H9 (cell line): ENCODE measurements around the gene SH3TC1. TPM values are rescaled to one million over a fixed set of nuclear protein-coding genes. Genes with fewer than 3 reads are reported as not detected.

Experiments
- DNase-seq: peaks from one replicate; pipeline ENCODE4 v3.0.0-alpha.2; 2017
- H2AFZ ChIP-seq: one replicate; pipeline ENCODE4 v1.6.1; 2013; ENCODE audit warnings: mild to moderate bottlenecking, low read length, control low read depth, moderate library complexity
- H2AK5ac ChIP-seq: 2 replicates; pipeline ENCODE4 v1.6.1; 2013; ENCODE audit warnings: low read length, control low read depth, mixed read lengths; ENCODE audit not compliant: insufficient read length
- H2BK120ac ChIP-seq: one replicate; pipeline ENCODE4 v1.6.1; 2013; ENCODE audit warnings: low read depth, mild to moderate bottlenecking, low read length, control low read depth, inconsistent platforms; ENCODE audit not compliant: poor library complexity, severe bottlenecking
- H2BK12ac ChIP-seq: 2 replicates; pipeline ENCODE4 v1.6.1; 2013; ENCODE audit warnings: low read length, control low read depth, mixed read lengths, low read depth; ENCODE audit not compliant: insufficient read length
- H2BK15ac ChIP-seq: 2 replicates; pipeline ENCODE4 v1.6.1; 2013; ENCODE audit warnings: low read depth, low read length, control low read depth
- H2BK20ac ChIP-seq: one replicate; pipeline ENCODE4 v1.6.1; 2013; ENCODE audit warnings: low read depth, mild to moderate bottlenecking, low read length, control low read depth, inconsistent platforms; ENCODE audit not compliant: poor library complexity, severe bottlenecking
- H2BK5ac ChIP-seq: 2 replicates; pipeline ENCODE4 v1.6.1; 2013; ENCODE audit warnings: low read length, control low read depth, mixed read lengths; ENCODE audit not compliant: insufficient read length
- H3K14ac ChIP-seq: 2 replicates; pipeline ENCODE4 v1.6.1; 2013; ENCODE audit warnings: low read length, control low read depth; ENCODE audit not compliant: insufficient read depth
- H3K18ac ChIP-seq: 2 replicates; pipeline ENCODE4 v1.6.1; 2013; ENCODE audit warnings: low read depth, mild to moderate bottlenecking, mixed read lengths, low read length, control low read depth; ENCODE audit not compliant: insufficient read length
- H3K23ac ChIP-seq: 2 replicates; pipeline ENCODE4 v1.6.1; 2013; ENCODE audit warnings: low read length, control low read depth, mixed read lengths, low read depth; ENCODE audit not compliant: insufficient read length
- H3K23me2 ChIP-seq: 2 replicates; pipeline ENCODE4 v1.6.1; 2013; ENCODE audit warnings: low read depth, mild to moderate bottlenecking, mixed read lengths, low read length, control low read depth; ENCODE audit not compliant: insufficient read length, poor library complexity, severe bottlenecking
- H3K27ac ChIP-seq: 2 replicates; pipeline ENCODE4 v1.5.1; 2013; ENCODE audit warnings: low read length, control low read depth, mixed read lengths, low read depth; ENCODE audit not compliant: insufficient read length
- H3K27me3 ChIP-seq: 2 replicates; pipeline ENCODE4 v1.6.1; 2013; ENCODE audit warnings: low read length, control low read depth, inconsistent platforms; ENCODE audit not compliant: insufficient read depth
- H3K4ac ChIP-seq: 2 replicates; pipeline ENCODE4 v1.6.1; 2013; ENCODE audit warnings: low read depth, mild to moderate bottlenecking, control low read depth, inconsistent platforms, low read length, moderate library complexity
- H3K4me1 ChIP-seq: 2 replicates; pipeline ENCODE4 v1.6.1; 2013; ENCODE audit warnings: low read length, control low read depth, inconsistent platforms; ENCODE audit not compliant: insufficient read depth
- H3K4me2 ChIP-seq: 2 replicates; pipeline ENCODE4 v1.6.1; 2013; ENCODE audit warnings: low read length, control low read depth, mixed read lengths; ENCODE audit not compliant: insufficient read length, insufficient read depth
- H3K56ac ChIP-seq: 2 replicates; pipeline ENCODE4 v1.6.1; 2013; ENCODE audit warnings: low read depth, mild to moderate bottlenecking, mixed read lengths, low read length, control low read depth; ENCODE audit not compliant: insufficient read length
- H3K79me1 ChIP-seq: 2 replicates; pipeline ENCODE4 v1.6.1; 2013; ENCODE audit warnings: low read depth, mild to moderate bottlenecking, moderate library complexity, low read length, control low read depth, inconsistent platforms; ENCODE audit not compliant: insufficient read depth, poor library complexity, severe bottlenecking
- H3K79me2 ChIP-seq: 2 replicates; pipeline ENCODE4 v1.6.1; 2013; ENCODE audit warnings: low read length, control low read depth, inconsistent platforms; ENCODE audit not compliant: insufficient read depth
- H3K9ac ChIP-seq: 2 replicates; pipeline ENCODE4 v1.6.1; 2013; ENCODE audit warnings: low read length, control low read depth, mixed read lengths; ENCODE audit not compliant: insufficient read length; ENCODE audit errors: extremely low read depth
- H3K9me3 ChIP-seq: one replicate; pipeline ENCODE4 v1.6.1; 2013; ENCODE audit warnings: low read depth, low read length, inconsistent platforms; ENCODE audit not compliant: control insufficient read depth
- H3T11ph ChIP-seq: one replicate; pipeline ENCODE4 v1.6.1; 2013; ENCODE audit warnings: mild to moderate bottlenecking, low read length, control low read depth, inconsistent platforms
- H4K20me1 ChIP-seq: one replicate; pipeline ENCODE4 v1.6.1; 2013; ENCODE audit not compliant: control insufficient read depth, insufficient read length, insufficient read depth
- H4K5ac ChIP-seq: 2 replicates; pipeline ENCODE4 v1.6.1; 2013; ENCODE audit warnings: low read depth, mild to moderate bottlenecking, mixed read lengths, low read length, control low read depth; ENCODE audit not compliant: insufficient read length
- H4K8ac ChIP-seq: replicated peaks from 2 replicates; pipeline ENCODE4 v1.6.1; 2013; ENCODE audit warnings: low read length, control low read depth, mixed read lengths, low read depth; ENCODE audit not compliant: insufficient read length
- H4K91ac ChIP-seq: 2 replicates; pipeline ENCODE4 v1.6.1; 2013; ENCODE audit warnings: low read depth, mild to moderate bottlenecking, moderate library complexity, mixed read lengths, low read length, control low read depth; ENCODE audit not compliant: insufficient read length
- H3K27ac Mint-ChIP-seq, 3 experiments: 2 replicates in 2 of 3; 3 replicates in 1 of 3; pipeline ENCODE4 v1.8.0; 2020 to 2021; ENCODE audit warnings: mixed read lengths in 3 of 3, mild to moderate bottlenecking in 1 of 3, moderate library complexity in 1 of 3
- H3K27me3 Mint-ChIP-seq: 2 replicates; pipeline ENCODE4 v1.8.0; 2021; ENCODE audit warnings: low read depth, mild to moderate bottlenecking, moderate library complexity, mixed read lengths
- H3K36me3 Mint-ChIP-seq, 3 experiments: 2 replicates in 2 of 3; 3 replicates in 1 of 3; pipeline ENCODE4 v1.8.0; 2020 to 2021; ENCODE audit warnings: low read depth in 3 of 3, mixed read lengths in 3 of 3; ENCODE audit not compliant: insufficient read depth in 1 of 3
- H3K4me1 Mint-ChIP-seq, 2 experiments: 2 replicates each; pipeline ENCODE4 v1.8.0; 2020; ENCODE audit warnings: mixed read lengths in 2 of 2
- H3K4me3 Mint-ChIP-seq, 2 experiments: 2 replicates in 1 of 2; 3 replicates in 1 of 2; pipeline ENCODE4 v1.8.0; 2020 to 2021; ENCODE audit warnings: mild to moderate bottlenecking in 2 of 2, mixed read lengths in 2 of 2, moderate library complexity in 1 of 2
- H3K9me3 Mint-ChIP-seq, 2 experiments: 2 replicates in 1 of 2; 3 replicates in 1 of 2; pipeline ENCODE4 v1.8.0; 2020; ENCODE audit warnings: mild to moderate bottlenecking in 2 of 2, mixed read lengths in 2 of 2, moderate library complexity in 1 of 2
- WGBS: extraction: QIAGEN DNeasy Blood & Tissue Kit; methylation state at CpG from one replicate; pipeline ENCODE4 v1.1.7; 2013; ENCODE audit warnings: missing lambda C conversion rate, low lambda C conversion rate, mixed read lengths; ENCODE audit not compliant: insufficient read length; ENCODE audit errors: extremely low coverage; 5-methylcytosine and 5-hydroxymethylcytosine counted together
- total RNA-seq: library from RNA; stranded (reverse); gene quantifications from 2 replicates; pipeline ENCODE4 v1.2.1, GENCODE V29; 2021
- TF ChIP-seq, protein P1 (sequence below): fragments of 200-600 bp; sonication (generic); conservative IDR thresholded peaks from 3 replicates; pipeline ENCODE4 v1.8.0; 2021; ENCODE audit warnings: antibody characterized with exemption, mild to moderate bottlenecking

SH3TC1 gene
- total RNA-seq, 1 experiment from 2014 or later, result 0.74 TPM

DNA sequence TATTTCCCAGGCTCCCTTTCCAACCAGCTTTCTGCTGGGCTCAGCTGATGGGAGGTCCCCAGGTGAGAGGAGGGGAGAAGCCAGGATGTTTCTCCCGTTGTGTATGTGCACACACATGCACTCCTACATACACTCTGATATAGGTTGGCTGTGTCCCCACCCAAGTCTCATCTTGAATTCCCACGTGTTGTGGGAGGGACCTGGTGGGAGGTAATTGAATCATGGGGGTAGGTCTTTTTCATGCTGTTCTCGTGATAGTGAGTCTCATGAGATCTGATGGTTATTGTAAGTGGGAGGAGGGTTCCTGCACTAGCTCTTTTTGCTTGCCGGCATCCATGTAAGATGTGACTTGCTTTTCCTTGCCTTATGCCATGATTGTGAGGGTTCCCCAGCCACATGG, 58.8 kb downstream of the SH3TC1 start:
- Histone ChIP-seq H4K8ac (no peak overlapping the region), H3K4me1 (no peaks in the 10 kb centered on the region), H2AK5ac (no peak overlapping the region), H2BK20ac (no peak overlapping the region), H3K14ac (no peak overlapping the region), H3K79me1 (no peaks in the 10 kb centered on the region), H2BK120ac (no peak overlapping the region), H4K5ac (no peak overlapping the region), H3K9ac (no peak overlapping the region), H2AFZ (no peak overlapping the region), H3K27me3 (no peaks in the 10 kb centered on the region), H2BK12ac (no peak overlapping the region), H3K23ac (no peak overlapping the region), H3K23me2 (no peaks in the 10 kb centered on the region), H3K79me2 (no peaks in the 10 kb centered on the region), H3K27ac (no peak overlapping the region), H2BK15ac (no peak overlapping the region), H3K18ac (no peak overlapping the region), H3T11ph (no peak overlapping the region), H3K4ac (no peak overlapping the region), H2BK5ac (no peak overlapping the region), H3K56ac (no peak overlapping the region), H4K20me1 (no peaks in the 10 kb centered on the region), H3K4me2 (no peak overlapping the region), H4K91ac (no peak overlapping the region), H3K9me3 (no peaks in the 10 kb centered on the region)
- no peak overlapping the region for H3K27ac Mint-ChIP-seq
- no peak overlapping the region for H3K4me3 Mint-ChIP-seq
- H3K36me3 Mint-ChIP-seq, result no peaks in the 10 kb centered on the region
- peaks cover 0 to 5% of the 10 kb centered on the region in 2 experiments; a peak in 2 of 4 replicates for H3K4me1 Mint-ChIP-seq
- TF ChIP-seq, protein P1, sequence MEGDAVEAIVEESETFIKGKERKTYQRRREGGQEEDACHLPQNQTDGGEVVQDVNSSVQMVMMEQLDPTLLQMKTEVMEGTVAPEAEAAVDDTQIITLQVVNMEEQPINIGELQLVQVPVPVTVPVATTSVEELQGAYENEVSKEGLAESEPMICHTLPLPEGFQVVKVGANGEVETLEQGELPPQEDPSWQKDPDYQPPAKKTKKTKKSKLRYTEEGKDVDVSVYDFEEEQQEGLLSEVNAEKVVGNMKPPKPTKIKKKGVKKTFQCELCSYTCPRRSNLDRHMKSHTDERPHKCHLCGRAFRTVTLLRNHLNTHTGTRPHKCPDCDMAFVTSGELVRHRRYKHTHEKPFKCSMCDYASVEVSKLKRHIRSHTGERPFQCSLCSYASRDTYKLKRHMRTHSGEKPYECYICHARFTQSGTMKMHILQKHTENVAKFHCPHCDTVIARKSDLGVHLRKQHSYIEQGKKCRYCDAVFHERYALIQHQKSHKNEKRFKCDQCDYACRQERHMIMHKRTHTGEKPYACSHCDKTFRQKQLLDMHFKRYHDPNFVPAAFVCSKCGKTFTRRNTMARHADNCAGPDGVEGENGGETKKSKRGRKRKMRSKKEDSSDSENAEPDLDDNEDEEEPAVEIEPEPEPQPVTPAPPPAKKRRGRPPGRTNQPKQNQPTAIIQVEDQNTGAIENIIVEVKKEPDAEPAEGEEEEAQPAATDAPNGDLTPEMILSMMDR, result no peak
- peaks cover 3% of the 10 kb centered on the region for H3K27me3 Mint-ChIP-seq
- H3K9me3 Mint-ChIP-seq, result peaks cover 0 to 8% of the 10 kb centered on the region in 2 experiments; a peak in 2 of 5 replicates
- no peak for DNase-seq
- WGBS, result no CpG with 5 or more reads among the region's 4 CpGs
